ENCODE data around the gene PACRG. TPM values are rescaled to one million over a fixed set of nuclear protein-coding genes. Genes with fewer than 3 reads are reported as not detected.

The PACRG gene
- total RNA-seq, 2 experiments from 2014 or later, result not detected

DNA sequence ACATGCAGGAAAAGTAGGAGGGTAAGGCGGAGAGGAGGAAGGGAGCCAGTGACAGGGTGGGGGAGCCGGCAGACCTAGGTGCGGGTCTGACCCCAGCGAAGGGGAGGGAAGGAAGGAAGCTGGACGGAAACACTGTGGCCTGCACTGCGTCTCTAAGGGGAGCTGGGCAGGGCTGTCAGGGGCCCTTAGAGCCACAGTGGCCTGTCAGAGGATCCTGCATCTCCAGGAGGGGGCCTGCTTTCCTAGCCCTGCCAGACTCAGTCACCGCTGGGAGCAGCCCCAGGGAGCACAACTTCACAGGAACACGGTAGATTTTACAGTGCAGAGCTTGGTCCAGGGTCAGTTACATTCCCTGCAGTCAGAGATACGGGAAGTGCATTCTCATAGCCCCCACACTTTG is 118.2 kb downstream of the PACRG start:
- no TSS peak for BruUV-seq (replicated peaks)
- no peaks in the 10 kb centered on the region for H3K79me2 ChIP-seq (ENCODE audit: insufficient read depth, low read depth, low read length)
- H4K20me1 ChIP-seq (ENCODE audit: insufficient read depth, low read length), result no peaks in the 10 kb centered on the region
- ChIA-PET POLR2A (interaction anchor here (0.7 kb wide), 1 partner anchor 1772 kb away, joined by 3 read pairs; no protein-coding TSS in a partner anchor), CTCF (ENCODE audit: unreplicated experiment) (no interaction called here)
- H3K36me3 ChIP-seq (ENCODE audit: insufficient read depth, low read length), result no peaks in the 10 kb centered on the region
- no peak overlapping the region for H3K4me3 ChIP-seq (ENCODE audit: low read depth, low read length, poor library complexity, severe bottlenecking)
- TF ChIP-seq EZH2phosphoT487 (IDR thresholded peaks at IDR 0.05; ENCODE audit: borderline replicate concordance, low read depth, low read length), result no peak
- TF ChIP-seq, protein P1, sequence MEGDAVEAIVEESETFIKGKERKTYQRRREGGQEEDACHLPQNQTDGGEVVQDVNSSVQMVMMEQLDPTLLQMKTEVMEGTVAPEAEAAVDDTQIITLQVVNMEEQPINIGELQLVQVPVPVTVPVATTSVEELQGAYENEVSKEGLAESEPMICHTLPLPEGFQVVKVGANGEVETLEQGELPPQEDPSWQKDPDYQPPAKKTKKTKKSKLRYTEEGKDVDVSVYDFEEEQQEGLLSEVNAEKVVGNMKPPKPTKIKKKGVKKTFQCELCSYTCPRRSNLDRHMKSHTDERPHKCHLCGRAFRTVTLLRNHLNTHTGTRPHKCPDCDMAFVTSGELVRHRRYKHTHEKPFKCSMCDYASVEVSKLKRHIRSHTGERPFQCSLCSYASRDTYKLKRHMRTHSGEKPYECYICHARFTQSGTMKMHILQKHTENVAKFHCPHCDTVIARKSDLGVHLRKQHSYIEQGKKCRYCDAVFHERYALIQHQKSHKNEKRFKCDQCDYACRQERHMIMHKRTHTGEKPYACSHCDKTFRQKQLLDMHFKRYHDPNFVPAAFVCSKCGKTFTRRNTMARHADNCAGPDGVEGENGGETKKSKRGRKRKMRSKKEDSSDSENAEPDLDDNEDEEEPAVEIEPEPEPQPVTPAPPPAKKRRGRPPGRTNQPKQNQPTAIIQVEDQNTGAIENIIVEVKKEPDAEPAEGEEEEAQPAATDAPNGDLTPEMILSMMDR (conservative IDR thresholded peaks at IDR 0.05; ENCODE audit: low read length), result no peak
- no peaks in the 10 kb centered on the region for H3K9me3 ChIP-seq (ENCODE audit: low read length)
- H3K27ac ChIP-seq (ENCODE audit: low read depth, low read length, poor library complexity, severe bottlenecking), result no peak overlapping the region
- H3K4me1 ChIP-seq (ENCODE audit: insufficient read depth, low read length, poor library complexity, severe bottlenecking), result no peaks in the 10 kb centered on the region
- DNase-seq (ENCODE audit: low spot score), result no peak
- H3K4me2 ChIP-seq (ENCODE audit: low read length), result no peak overlapping the region
- intact Hi-C loops (cut with micrococcal nuclease; ENCODE audit: unreplicated experiment), result no loop called here
- no peak overlapping the region for H2AFZ ChIP-seq (ENCODE audit: low read length)
- no peaks in the 10 kb centered on the region for H3K9me2 ChIP-seq (ENCODE audit: insufficient read depth, low read length)

DNA sequence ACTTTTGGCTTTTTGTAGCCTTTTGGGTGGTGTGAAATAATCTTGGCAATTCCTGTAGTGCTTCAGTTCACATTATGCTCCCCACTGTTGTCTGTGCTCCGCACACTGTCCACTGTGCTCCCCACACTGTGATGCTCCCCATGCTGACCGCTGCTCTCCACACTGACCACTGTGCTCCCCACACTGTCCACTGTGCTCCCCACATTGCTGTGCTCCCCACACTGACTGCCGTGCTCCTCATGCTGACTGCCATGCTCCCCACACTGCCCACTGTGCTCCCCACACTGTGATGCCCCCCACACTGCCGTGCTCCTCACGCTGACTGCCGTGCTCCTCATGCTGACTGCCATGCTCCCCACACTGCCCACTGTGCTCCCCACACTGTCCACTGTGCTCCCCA is 118.9 kb downstream of the PACRG start:
- no peak for TF ChIP-seq EZH2phosphoT487 (IDR thresholded peaks at IDR 0.05; ENCODE audit: borderline replicate concordance, low read depth, low read length)
- TF ChIP-seq, protein P1 (conservative IDR thresholded peaks at IDR 0.05; ENCODE audit: low read length), result no peak
- Histone ChIP-seq H3K27ac (ENCODE audit: low read depth, low read length, poor library complexity, severe bottlenecking) (no peak overlapping the region), H2AFZ (ENCODE audit: low read length) (no peak overlapping the region), H3K4me2 (ENCODE audit: low read length) (no peak overlapping the region), H4K20me1 (ENCODE audit: insufficient read depth, low read length) (no peaks in the 10 kb centered on the region), H3K9me3 (ENCODE audit: low read length) (no peaks in the 10 kb centered on the region), H3K36me3 (ENCODE audit: insufficient read depth, low read length) (no peaks in the 10 kb centered on the region), H3K4me3 (ENCODE audit: low read depth, low read length, poor library complexity, severe bottlenecking) (no peak overlapping the region), H3K4me1 (ENCODE audit: insufficient read depth, low read length, poor library complexity, severe bottlenecking) (no peaks in the 10 kb centered on the region), H3K79me2 (ENCODE audit: insufficient read depth, low read depth, low read length) (no peaks in the 10 kb centered on the region), H3K9me2 (ENCODE audit: insufficient read depth, low read length) (no peaks in the 10 kb centered on the region)
- ChIA-PET POLR2A (no interaction called here), CTCF (ENCODE audit: unreplicated experiment) (no interaction called here)
- BruUV-seq (replicated peaks), result no TSS peak
- intact Hi-C loops (cut with micrococcal nuclease; ENCODE audit: unreplicated experiment), result no loop called here
- no peak for DNase-seq (ENCODE audit: low spot score)

DNA sequence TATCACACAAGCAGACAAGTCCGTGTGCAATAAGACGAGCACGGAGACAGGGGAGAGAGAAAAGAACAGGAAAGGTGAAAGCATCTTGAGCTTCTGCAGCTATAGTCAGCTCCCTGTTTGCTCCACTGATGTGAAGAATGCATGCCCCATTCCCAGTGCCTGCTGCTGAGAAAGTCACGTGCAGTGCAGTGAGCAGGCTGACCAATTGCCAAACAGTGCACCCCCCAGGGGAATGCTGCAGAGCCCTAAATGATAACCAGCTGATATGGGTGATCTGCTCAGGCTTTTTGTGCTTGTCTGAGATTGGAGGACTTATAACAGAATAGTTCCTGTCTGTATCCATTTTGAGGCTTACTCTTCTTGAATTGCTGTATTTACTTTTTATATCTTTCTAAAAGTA is 121.5 kb downstream of the PACRG start:
- Histone ChIP-seq H3K4me1 (ENCODE audit: insufficient read depth, low read length, poor library complexity, severe bottlenecking) (no peaks in the 10 kb centered on the region), H4K20me1 (ENCODE audit: insufficient read depth, low read length) (no peaks in the 10 kb centered on the region), H3K36me3 (ENCODE audit: insufficient read depth, low read length) (no peaks in the 10 kb centered on the region), H2AFZ (ENCODE audit: low read length) (no peak overlapping the region), H3K79me2 (ENCODE audit: insufficient read depth, low read depth, low read length) (no peaks in the 10 kb centered on the region), H3K9me3 (ENCODE audit: low read length) (no peaks in the 10 kb centered on the region), H3K4me3 (ENCODE audit: low read depth, low read length, poor library complexity, severe bottlenecking) (no peak overlapping the region), H3K27ac (ENCODE audit: low read depth, low read length, poor library complexity, severe bottlenecking) (no peak overlapping the region), H3K9me2 (ENCODE audit: insufficient read depth, low read length) (no peaks in the 10 kb centered on the region), H3K4me2 (ENCODE audit: low read length) (no peak overlapping the region)
- POLR2A ChIA-PET, result no interaction called here
- no peak for DNase-seq (ENCODE audit: low spot score)
- no TSS peak for BruUV-seq (replicated peaks)
- CTCF ChIA-PET (ENCODE audit: unreplicated experiment), result no interaction called here
- TF ChIP-seq EZH2phosphoT487 (IDR thresholded peaks at IDR 0.05; ENCODE audit: borderline replicate concordance, low read depth, low read length), result no peak
- intact Hi-C loops (cut with micrococcal nuclease; ENCODE audit: unreplicated experiment), result no loop called here

Data from OCI-LY7 (cell line).